Esophagus squamous epithelium (tissue), 4 donors: ENCODE data around the gene MAEA.

Experiments used
- POLR2A ChIP-seq, 4 donors: fragments of 450-650 bp; IDR thresholded peaks; one replicate each; pipeline ENCODE4 v1.6.1; 2017; ENCODE audit warnings: antibody characterized with exemption in 4 of 4, mild to moderate bottlenecking in 4 of 4, moderate library complexity in 3 of 4
- TF ChIP-seq, protein P1 (sequence below), 6 experiments: fragments of 450-650 bp in 4 of 6; fragments of 200-600 bp in 2 of 6; sonication (generic) in 2 of 6; IDR thresholded peaks; one replicate each; pipeline ENCODE4 v1.5.1; 2016 to 2019; ENCODE audit warnings: antibody characterized with exemption in 6 of 6, mild to moderate bottlenecking in 4 of 6, moderate library complexity in 4 of 6

- TF ChIP-seq POLR2A (IDR thresholded peaks at IDR 0.05), result no peak
- TF ChIP-seq, protein P1, sequence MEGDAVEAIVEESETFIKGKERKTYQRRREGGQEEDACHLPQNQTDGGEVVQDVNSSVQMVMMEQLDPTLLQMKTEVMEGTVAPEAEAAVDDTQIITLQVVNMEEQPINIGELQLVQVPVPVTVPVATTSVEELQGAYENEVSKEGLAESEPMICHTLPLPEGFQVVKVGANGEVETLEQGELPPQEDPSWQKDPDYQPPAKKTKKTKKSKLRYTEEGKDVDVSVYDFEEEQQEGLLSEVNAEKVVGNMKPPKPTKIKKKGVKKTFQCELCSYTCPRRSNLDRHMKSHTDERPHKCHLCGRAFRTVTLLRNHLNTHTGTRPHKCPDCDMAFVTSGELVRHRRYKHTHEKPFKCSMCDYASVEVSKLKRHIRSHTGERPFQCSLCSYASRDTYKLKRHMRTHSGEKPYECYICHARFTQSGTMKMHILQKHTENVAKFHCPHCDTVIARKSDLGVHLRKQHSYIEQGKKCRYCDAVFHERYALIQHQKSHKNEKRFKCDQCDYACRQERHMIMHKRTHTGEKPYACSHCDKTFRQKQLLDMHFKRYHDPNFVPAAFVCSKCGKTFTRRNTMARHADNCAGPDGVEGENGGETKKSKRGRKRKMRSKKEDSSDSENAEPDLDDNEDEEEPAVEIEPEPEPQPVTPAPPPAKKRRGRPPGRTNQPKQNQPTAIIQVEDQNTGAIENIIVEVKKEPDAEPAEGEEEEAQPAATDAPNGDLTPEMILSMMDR (IDR thresholded peaks at IDR 0.05), result no peak
Measured at GRCh38 chr4:1365271-1366178, 75.8 kb downstream of the MAEA start.
